ENCODE measurements around the gene PPP1CB.

DNA sequence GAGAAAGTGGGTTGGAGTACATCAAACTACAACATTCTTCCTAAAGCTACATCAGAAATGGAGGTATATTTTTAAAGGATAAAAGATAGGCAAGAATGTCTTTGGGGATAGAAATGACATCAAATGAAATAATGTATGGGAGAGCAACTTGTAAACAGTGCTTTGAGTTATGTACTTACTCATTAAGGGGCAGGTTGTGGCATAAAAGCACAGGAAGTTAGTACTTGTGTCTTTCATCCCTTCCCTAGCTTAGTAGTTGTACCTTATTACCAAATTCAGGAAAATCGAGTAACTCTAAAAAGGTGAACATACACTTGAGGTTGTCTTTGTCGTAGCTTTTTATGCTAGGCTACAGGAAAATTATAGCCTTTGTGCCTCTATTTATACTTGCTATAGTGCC, 28.9 kb downstream of the PPP1CB start:
- TF ChIP-seq POLR2AphosphoS5 (IDR thresholded peaks at IDR 0.05) (no peak), POLR2A (IDR thresholded peaks at IDR 0.05) (no peak), EP300 (IDR thresholded peaks at IDR 0.05) (no peak)
- TF ChIP-seq, protein P1, sequence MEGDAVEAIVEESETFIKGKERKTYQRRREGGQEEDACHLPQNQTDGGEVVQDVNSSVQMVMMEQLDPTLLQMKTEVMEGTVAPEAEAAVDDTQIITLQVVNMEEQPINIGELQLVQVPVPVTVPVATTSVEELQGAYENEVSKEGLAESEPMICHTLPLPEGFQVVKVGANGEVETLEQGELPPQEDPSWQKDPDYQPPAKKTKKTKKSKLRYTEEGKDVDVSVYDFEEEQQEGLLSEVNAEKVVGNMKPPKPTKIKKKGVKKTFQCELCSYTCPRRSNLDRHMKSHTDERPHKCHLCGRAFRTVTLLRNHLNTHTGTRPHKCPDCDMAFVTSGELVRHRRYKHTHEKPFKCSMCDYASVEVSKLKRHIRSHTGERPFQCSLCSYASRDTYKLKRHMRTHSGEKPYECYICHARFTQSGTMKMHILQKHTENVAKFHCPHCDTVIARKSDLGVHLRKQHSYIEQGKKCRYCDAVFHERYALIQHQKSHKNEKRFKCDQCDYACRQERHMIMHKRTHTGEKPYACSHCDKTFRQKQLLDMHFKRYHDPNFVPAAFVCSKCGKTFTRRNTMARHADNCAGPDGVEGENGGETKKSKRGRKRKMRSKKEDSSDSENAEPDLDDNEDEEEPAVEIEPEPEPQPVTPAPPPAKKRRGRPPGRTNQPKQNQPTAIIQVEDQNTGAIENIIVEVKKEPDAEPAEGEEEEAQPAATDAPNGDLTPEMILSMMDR (IDR thresholded peaks at IDR 0.05): no peak
